ENCODE results near the gene CPLX1.
"Not testable (repeated sequence)": the region's sequence is repeated elsewhere in the genome, so short reads cannot be mapped to it uniquely, and the experiment has no call there.

Gene CPLX1

DNA sequence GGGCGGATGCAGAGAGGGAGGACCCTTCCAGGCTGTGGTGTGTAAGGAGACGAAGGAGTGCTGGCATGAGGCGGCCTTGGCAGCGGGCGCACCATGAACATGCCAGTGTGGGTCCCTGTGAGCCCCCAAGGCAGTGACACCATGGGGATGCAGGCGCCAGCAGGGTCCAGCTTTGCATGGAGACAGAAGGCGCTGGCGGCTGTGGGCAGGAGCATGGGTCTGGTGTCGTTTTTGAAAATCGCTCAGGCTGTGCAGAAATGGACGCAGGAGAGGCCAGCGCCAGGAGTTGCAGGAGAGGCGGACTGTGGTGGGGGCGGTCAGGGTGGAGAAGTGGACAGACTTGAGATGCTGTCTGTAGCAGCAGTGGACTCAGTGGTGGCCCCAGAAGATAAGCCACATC, 64.2 kb downstream of the CPLX1 start:
- DNase-seq (ENCODE audit: low spot score): no peak
- TF ChIP-seq, protein P1, sequence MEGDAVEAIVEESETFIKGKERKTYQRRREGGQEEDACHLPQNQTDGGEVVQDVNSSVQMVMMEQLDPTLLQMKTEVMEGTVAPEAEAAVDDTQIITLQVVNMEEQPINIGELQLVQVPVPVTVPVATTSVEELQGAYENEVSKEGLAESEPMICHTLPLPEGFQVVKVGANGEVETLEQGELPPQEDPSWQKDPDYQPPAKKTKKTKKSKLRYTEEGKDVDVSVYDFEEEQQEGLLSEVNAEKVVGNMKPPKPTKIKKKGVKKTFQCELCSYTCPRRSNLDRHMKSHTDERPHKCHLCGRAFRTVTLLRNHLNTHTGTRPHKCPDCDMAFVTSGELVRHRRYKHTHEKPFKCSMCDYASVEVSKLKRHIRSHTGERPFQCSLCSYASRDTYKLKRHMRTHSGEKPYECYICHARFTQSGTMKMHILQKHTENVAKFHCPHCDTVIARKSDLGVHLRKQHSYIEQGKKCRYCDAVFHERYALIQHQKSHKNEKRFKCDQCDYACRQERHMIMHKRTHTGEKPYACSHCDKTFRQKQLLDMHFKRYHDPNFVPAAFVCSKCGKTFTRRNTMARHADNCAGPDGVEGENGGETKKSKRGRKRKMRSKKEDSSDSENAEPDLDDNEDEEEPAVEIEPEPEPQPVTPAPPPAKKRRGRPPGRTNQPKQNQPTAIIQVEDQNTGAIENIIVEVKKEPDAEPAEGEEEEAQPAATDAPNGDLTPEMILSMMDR (IDR thresholded peaks at IDR 0.05; ENCODE audit: extremely low read depth, missing control alignments): no peak

DNA sequence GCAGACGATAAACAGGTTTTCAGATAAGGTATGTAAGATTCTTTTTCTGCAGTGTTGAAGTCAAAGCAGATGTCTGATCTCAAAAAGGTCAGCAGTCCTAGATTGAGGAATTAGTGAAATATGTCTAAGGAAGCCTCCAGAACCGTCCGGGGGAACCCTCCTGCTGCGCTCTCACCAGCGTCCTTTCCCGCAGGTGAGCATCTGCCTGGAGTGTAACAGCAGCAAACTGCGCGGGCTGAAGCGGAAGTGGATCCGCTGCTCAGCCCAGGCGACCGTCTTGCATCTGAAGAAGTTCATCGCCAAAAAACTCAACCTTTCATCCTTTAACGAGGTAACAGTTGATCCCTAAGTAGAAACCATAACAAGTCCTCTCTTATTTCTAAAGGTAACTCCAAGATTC, 64.8 kb downstream of the CPLX1 start:
- DNase-seq (ENCODE audit: low spot score): no peak
- TF ChIP-seq, protein P1 (IDR thresholded peaks at IDR 0.05; ENCODE audit: extremely low read depth, missing control alignments): no peak

DNA sequence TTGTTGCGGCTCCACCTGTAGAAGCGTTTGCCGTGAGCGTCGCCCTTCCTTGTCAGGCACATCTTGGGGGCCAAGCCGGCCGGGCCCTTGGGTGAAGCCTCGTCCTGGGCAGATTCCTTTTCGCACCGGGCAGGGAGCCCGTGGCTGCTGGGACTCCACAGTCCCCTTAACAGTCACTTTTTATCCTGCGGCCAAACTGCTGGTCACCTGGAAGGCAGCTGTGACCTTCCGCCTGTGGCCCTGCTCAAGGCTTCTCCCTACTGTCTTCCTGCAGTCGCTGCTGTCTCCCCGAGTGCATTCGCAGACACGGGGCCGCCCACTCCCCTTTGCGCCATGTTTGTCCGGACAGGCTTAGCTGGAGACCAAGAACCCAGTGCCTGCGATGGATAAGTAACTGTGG, 65.3 kb downstream of the CPLX1 start:
- TF ChIP-seq, protein P1 (IDR thresholded peaks at IDR 0.05; ENCODE audit: extremely low read depth, missing control alignments): no peak

DNA sequence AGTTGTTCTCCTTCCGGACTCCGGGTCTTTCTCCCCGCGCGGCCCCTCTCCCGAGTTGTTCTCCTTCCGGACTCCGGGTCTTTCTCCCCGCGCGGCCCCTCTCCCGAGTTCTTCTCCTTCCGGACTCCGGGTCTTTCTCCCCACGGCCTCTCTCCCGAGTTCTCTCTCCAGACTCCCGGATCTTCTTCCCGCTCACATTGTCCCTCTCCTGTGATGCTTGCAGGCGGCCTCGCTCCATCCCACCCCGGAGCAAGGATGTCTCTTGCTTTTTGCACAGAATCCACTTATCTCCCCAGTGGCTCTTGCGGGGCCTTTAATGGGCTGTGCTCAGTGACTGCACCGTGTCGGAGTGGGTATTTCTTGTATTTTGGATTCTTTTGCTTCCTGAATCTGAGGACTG, 66.1 kb downstream of the CPLX1 start:
- not testable (repeated sequence) for DNase-seq (ENCODE audit: low spot score)

More for the DNA sequence above, 65.3 kb downstream of the CPLX1 start:
- no peak for DNase-seq (ENCODE audit: low spot score)

DNA sequence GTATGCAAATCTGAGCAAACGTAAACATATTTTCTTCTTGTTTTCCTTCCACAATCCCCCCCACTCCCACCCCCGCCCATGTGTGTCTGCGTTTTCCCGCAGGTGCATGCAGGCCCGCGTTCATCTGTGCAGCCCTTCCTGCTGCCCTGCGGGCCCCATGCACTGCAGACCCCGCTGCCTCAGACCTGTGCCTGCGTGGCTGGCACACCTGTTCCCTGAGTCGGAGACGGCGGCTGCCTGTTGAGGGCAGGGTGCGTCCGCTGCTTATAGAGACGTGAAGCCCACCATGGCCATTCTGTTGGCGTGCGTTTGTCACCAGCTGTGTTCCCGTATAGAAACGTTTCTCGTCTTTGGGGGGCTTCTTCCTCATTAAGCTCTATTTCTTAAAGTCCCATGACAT, 68.8 kb downstream of the CPLX1 start:
- TF ChIP-seq, protein P1 (IDR thresholded peaks at IDR 0.05; ENCODE audit: extremely low read depth, missing control alignments): no peak
- no peak for DNase-seq (ENCODE audit: low spot score)

DNA sequence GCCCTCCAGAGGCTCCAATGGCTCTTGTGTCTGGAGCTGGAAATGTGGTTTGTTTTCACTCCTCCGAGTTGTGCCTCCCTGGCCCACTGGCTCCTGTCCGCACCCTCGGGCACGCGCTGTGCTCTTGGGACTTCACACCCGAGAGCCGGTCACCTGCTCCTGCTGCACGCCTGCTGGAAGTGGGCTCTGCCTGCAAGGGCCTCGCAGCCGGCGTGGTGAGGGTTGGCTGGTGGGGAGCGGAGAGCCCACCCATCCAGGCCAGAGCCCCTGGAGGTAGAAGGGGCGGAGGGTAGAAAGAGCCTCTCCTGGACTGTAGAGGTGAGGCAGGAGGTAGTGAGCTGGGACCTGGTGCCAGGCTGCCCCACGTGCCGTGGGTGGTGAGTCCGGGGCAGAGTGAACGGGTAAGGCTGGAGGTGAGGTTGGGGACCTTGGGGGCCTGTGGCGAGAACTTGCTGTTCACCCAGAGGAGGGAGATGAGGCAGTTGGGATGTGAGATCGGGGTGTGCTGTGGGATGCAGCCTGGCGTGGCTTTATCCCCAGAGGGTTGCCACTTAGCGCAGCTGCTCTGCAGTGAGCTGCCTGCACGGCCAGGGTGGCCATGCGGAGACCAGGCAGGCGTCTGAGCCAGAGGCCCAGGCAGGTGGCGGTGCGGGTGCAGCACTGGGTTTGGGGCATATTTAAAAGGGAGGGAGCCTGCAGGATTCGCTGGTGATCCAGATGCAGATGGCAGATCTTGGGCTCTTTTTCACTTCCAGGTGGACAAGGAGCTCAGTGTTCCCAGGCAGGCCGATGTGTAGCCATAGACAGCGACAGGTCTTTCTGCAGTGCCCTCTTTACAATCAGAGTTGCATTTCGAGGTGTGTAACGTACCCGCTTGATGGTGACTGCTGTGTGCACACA, 71.5 kb downstream of the CPLX1 start:
- TF ChIP-seq, protein P1 (IDR thresholded peaks at IDR 0.05; ENCODE audit: extremely low read depth, missing control alignments): no peak
- no peak for DNase-seq (ENCODE audit: low spot score)

DNA sequence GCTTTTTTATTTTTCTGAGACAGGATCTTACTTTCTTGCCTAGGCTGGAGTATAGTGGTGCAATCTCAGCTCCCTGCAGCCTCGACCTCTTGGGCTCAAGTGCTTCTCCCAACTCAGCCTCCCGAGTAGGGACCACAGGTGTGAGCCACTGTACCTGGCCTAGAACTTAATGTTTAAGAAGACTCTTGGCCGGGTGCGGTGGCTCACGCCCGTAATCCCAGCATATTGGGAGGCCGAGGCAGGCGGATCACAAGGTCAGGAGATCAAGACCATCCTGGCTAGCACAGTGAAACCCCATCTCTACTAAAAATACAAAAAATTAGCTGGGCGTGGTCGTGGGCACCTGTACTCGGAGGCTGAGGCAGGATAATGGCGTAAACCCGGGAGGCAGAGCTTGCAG, 72.7 kb downstream of the CPLX1 start:
- DNase-seq (ENCODE audit: low spot score): not testable (repeated sequence)

DNA sequence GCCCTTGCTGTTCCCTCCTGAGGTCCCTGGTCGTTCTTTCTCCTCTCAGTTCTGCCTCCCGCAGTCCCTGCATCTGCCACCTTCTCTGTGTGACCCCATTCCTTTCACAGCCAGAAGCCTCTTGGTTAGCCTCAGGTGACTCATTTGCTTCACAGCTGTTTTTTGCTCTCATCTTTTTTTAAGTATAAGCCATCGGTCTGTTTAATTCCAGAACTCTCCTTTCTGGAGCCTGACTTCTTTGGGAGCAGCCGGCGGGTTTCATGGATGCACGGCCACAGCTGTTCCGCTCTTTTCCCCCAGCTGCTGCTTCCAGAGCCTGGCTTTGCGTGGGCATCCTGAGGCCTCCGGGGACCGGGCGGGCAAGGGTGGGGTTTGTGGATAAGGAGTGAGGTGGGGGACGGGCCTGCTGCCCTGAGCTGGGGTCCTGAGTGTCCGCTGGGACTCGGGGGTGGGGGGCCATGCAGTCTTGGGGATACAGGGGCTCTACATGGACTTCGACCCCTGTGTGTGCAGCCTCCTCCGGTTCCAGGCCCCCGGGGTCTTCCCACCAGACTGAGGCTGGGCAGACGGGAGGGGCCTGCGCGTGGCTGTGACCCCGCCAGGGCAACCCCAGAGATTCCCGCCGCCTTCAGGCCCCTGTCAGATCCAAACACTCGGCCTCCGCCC, 73.6 kb downstream of the CPLX1 start:
- TF ChIP-seq, protein P1 (IDR thresholded peaks at IDR 0.05; ENCODE audit: extremely low read depth, missing control alignments): no peak
- no peak for DNase-seq (ENCODE audit: low spot score)

Data from GM20000 (cell line).